Measurements from ENCODE around the gene EBF3.

The EBF3 gene

GRCh38 chr10:129836253-129836652 is 127.8 kb downstream of the EBF3 start:
- DNase-seq (ENCODE audit: low read depth) = no peak

DNA sequence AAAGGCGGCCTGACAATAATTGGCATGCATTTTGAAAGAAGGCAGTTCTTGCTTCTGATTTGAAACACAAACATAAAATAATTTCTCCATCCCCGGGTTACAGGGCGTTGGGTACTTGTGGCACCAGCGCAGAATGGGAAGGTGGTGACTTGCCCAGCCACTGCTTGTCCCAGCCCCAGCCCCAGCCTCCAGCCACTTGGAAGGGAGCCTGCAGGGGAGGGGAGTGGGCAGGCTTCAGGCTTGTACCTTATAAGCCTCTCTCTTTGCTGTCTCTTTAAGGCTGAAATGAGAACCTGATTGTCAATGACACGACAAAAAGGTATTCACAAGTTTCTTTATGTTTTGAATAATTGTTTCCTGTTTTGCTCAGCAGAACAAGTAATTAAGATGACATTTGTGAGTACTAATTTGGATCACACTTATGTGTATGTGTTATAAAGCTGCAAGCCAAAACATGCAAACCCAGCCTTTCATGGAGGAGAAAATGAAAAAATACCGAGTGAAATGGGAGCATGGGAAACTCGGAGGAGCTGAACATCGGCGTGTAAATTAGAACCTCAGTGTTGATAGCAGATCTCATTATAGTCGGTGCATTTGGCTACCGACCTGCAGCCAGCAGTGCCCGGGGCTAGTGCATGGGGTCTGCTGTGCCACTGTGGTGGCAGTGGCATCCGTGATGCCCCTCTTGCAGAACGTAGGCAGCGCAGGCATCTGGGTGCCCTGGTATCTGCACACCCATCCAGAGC is 129.9 kb downstream of the EBF3 start:
- DNase-seq (ENCODE audit: low read depth) = no peak

- no peak for DNase-seq (ENCODE audit: low read depth)
These were observed 130.6 kb downstream of the EBF3 start for GRCh38 chr10:129833468-129833950.

DNA sequence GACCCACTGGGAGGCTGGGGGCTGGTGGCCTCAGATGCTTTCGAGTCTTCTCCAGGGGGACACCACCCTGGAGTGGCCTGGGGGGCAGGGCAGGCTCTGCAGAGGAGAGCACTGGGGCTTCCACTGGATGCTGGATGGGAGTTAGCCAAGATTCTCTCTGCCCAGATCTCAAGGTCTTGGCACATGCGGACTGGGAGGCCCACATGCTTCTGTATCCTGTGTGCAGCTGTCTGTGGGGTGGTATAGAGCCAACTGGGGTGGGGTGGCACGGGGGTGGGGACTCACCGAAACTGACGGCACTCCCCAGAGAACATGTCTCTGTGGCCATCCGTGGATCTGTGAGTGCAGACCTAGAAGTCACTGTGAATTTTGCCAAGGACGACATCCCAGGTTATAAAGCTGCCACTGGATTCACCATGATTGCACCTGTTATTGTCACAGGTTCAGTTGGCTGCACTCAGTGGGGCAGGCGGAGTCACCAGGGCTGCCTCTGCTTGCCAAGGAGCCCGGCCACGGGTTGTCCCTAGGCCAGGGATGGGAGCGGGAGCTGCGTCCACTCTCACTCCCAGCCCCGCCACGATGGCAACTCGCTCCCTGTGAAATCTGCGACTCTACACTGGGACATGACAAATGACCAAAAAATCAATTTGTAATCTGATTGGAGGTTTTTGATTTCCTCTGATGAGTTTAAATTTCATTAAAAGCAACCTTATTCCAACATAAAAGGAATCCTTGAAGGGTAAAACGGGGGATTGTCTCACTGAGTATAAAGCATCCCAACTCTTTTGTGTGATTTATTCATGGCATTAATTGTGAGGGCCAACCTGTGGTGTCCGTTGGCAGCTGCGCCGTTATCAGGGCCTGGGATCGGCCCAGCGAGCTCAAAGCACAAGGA is 131.3 kb downstream of the EBF3 start:
- DNase-seq (ENCODE audit: low read depth) = no peak

DNA sequence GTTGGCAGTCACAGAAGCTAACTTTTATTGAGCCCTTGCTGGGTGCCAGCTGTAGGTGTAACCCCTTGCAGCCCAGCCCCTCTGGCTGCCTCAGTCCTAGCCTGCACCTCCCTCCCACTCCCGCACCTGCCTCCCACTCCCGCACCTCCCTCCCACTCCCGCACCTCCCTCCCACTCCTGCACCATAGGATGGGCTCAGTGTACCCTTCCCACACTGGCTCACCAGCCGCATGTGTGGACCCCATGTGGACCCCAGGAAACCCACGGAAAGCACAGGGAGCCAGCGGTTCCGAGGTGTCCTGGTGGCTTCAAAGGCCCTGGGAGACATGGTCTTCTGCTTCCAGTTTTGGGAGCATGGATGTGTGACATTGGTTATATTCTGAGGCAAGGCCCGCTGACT is 132.9 kb downstream of the EBF3 start:
- no peak for DNase-seq (ENCODE audit: low read depth)

DNA sequence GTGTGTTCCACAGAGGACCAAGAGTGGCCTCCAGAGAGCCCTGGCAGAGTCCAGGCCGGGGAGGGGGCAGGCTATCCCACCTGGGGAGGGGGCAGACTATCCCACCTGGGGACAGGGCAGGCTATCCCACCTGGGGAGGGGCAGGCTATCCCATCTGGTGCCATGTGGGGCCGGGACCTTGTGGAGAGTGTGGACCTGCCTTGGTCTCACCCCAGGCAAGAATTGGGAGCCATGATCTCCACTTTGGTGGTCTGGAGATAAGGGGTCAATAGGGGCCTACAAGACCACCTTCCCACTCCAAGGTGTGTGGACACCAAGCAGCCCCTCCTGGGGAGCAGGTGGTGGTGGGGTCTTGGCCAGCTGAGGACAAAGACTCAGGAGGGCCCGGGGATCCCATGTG is 138.2 kb downstream of the EBF3 start:
- no peak for DNase-seq (ENCODE audit: low read depth)

DNA sequence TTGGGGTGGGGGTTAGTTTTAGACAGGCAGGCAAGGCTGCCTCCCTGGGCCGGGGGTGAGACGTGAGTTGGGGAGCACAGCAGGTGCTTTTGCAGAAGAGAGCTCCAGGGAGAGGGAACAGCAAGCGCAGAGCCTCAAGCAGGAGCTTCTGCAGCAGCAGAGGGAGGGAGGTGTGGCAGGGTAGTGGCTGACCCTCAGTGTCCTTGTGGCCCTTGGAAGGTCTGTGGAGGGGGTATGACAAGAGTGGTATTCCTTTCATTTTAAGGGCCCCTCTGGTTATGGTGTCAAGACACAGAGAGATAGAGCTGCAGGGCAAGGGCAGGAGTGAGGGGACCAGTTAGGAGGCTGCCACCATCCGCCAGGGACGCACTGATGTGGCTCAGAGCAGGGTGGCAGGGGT is 138.9 kb downstream of the EBF3 start:
- DNase-seq (ENCODE audit: low read depth) = no peak

- no peak for DNase-seq (ENCODE audit: low read depth)
These were observed 143.6 kb downstream of the EBF3 start for GRCh38 chr10:129820451-129820850.

- no peak for DNase-seq (ENCODE audit: low read depth)
These were observed 147.4 kb downstream of the EBF3 start for GRCh38 chr10:129816656-129817045.

GRCh38 chr10:129815898-129816655 is 148.0 kb downstream of the EBF3 start:
- no peak for DNase-seq (ENCODE audit: low read depth)

GRCh38 chr10:129814681-129815646 is 149.1 kb downstream of the EBF3 start:
- no peak for DNase-seq (ENCODE audit: low read depth)

GRCh38 chr10:129812398-129812797 is 151.7 kb downstream of the EBF3 start:
- DNase-seq (ENCODE audit: low read depth) = no peak

GRCh38 chr10:129811208-129811607 is 152.9 kb downstream of the EBF3 start:
- no peak for DNase-seq (ENCODE audit: low read depth)

DNA sequence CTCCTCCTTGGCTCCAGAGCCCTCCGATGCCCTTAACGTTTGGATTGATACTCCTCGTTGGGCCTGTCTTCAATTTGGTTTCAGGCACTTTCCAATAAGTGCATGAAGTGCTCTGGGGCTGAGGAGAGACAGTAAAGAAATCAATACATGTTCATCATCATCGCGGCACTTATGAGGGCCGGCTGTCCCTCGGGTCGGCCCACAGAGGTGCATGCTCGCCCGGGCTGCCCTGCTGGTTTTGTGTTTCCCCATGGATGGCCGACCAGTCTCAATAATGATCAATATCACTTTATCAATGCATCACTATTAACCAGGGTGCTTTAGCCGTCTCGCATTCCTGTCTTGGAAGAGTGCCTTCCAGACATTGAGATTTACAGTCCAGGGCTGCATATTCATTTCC is 154.2 kb downstream of the EBF3 start:
- no peak for DNase-seq (ENCODE audit: low read depth)

DNA sequence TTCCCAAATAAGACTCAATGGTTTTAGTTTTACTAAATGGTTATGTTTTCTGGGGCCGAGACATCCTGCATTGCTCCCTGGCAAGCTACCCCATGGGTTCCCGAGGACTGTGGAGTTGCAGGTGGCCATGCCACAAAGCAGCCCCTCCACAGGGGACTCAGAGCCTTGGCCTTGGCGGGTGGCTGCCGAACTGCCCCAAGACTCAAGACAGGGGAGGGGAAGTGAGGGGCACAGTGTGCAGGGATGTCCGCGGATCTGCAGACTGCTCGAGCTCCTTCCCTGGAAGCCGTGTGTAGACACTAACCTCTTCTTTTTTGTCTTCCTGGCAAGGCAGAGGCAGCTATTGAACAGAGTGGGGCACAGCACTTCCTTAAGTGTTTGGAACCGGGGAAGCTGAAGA is 154.6 kb downstream of the EBF3 start:
- no peak for DNase-seq (ENCODE audit: low read depth)

- DNase-seq (ENCODE audit: low read depth) = no peak
These were observed 155.7 kb downstream of the EBF3 start for GRCh38 chr10:129808092-129808983.

DNA sequence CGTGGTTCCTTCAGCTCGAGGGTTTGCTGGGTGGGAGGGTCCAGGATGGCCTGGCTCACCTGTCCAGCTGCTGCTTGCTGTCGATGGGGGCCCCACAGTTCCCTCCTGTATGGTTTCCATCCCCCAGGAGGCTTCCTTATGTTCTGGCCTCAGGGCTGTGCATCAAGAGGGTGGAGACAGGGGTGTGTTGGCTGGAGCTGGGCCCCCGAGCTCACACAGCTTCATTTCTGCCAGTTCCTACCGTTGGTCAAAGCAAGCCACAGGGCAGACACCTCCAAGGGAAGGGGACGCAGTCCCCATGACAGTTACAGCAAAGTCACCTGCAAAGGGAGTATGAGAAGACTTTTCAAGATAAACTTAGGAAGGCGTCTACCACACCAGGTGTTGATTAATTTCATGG is 156.9 kb downstream of the EBF3 start:
- no peak for DNase-seq (ENCODE audit: low read depth)

- no peak for DNase-seq (ENCODE audit: low read depth)
These were observed 163.2 kb downstream of the EBF3 start for GRCh38 chr10:129800796-129801340.

GRCh38 chr10:129799942-129800341 is 164.1 kb downstream of the EBF3 start:
- no peak for DNase-seq (ENCODE audit: low read depth)
